Activated T-cell treated with anti-CD3 and anti-CD28 coated beads, Interleukin-2, amount 50 U/mL, for 24 hours (primary cell): Measurements from ENCODE around the gene MAN1C1.

Source experiments
- DNase-seq: peaks from one replicate; pipeline ENCODE4 v3.0.0-alpha.2; 2020
- H3K27ac Mint-ChIP-seq: 2 replicates; pipeline ENCODE4 v1.8.0; 2020; ENCODE audit warnings: mild to moderate bottlenecking, mixed read lengths
- H3K27me3 Mint-ChIP-seq: 2 replicates; pipeline ENCODE4 v1.8.0; 2020; ENCODE audit warnings: mixed read lengths
- H3K36me3 Mint-ChIP-seq: 2 replicates; pipeline ENCODE4 v1.8.0; 2020; ENCODE audit warnings: low read depth, mixed read lengths
- H3K4me1 Mint-ChIP-seq: 2 replicates; pipeline ENCODE4 v1.8.0; 2020; ENCODE audit warnings: low read depth, mixed read lengths
- H3K4me3 Mint-ChIP-seq: 2 replicates; pipeline ENCODE4 v1.8.0; 2020; ENCODE audit warnings: mild to moderate bottlenecking, moderate library complexity, mixed read lengths
- H3K9me3 Mint-ChIP-seq: 2 replicates; pipeline ENCODE4 v1.8.0; 2020; ENCODE audit warnings: mixed read lengths

The MAN1C1 gene

DNA sequence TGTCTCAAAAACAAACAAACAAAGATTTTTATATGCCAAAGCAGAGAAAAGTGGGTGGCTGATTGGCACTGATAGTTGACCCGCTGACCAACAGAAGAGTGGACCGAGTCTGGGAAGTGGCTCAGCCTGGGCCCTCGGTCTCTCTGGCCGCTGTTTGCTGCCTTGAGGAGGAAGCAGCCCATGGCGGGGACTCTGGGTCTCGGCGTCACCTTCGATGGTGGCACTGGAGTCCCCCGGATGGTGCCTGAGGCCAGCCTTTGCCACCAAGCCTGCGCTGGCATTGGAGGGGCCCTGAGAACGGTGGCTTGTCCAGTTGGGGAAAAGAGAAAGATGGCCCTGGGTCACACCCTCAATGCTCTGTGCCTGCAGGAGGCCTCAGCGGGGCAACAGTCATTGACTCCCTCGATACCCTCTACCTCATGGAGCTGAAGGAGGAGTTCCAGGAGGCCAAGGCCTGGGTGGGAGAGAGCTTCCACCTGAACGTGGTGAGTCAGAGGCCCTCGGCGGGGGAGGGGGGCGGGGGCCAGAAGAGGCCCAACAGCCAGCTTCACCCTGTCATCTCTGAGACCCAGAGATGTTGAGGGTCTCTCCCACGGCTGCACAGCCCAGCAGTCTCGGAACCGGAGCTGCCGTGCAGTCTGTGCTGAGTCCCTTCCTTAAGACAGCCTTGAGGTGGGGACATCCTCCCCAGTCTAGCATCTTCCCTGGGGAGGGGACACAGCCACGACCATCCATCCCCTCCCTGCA is 129.9 kb downstream of the MAN1C1 start:
- Mint-ChIP-seq H3K27ac (no peak overlapping the region), H3K27me3 (no peaks in the 10 kb centered on the region)
- no peak for DNase-seq

GRCh38 chr1:25747046-25747719 is 130.6 kb downstream of the MAN1C1 start:
- Mint-ChIP-seq H3K36me3 (peaks cover 3% of the 10 kb centered on the region), H3K27me3 (no peaks in the 10 kb centered on the region), H3K4me3 (no peak overlapping the region), H3K27ac (no peak overlapping the region), H3K4me1 (no peaks in the 10 kb centered on the region), H3K9me3 (no peaks in the 10 kb centered on the region)
- no peak for DNase-seq

More for the DNA sequence above, 129.9 kb downstream of the MAN1C1 start:
- Mint-ChIP-seq H3K9me3 (no peaks in the 10 kb centered on the region), H3K4me3 (no peak overlapping the region), H3K36me3 (no peaks in the 10 kb centered on the region), H3K4me1 (no peaks in the 10 kb centered on the region)

DNA sequence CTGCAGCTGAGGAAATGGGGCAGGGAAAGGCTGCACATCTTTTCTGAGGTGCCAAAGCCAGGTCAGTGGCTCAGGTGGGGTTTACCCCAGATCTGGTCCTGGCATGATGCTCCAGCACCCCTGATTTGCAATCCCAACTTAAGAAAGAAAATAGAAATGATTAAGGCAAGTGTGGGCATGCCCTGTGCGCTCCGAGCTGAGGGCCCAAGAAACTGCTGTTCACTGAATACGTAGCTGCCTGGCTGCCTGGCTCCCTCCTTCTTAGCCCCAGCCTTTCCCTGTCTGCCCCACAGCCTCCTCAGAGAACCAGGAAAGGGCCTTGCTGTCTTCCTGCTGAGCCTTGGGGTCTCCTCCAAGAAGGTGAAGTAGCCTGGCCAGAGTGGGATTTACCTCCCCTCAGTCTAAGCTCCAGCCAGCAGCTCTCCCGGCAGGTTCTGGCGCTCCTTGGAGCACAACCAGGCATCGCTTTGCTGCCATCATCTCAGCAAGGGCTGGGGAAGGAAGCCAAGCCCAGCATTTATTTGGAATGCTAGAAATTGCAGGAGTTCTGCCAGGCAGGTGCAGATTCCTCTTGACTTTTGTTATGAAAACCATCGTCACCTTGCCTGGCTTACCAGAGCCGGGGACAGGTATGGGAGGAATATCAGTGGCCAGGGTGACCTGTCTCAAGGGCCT is 132.1 kb downstream of the MAN1C1 start:
- Mint-ChIP-seq H3K9me3 (no peaks in the 10 kb centered on the region), H3K4me3 (no peak overlapping the region), H3K27me3 (no peaks in the 10 kb centered on the region), H3K4me1 (peaks cover 3% of the 10 kb centered on the region), H3K36me3 (peaks cover 5% of the 10 kb centered on the region), H3K27ac (no peak overlapping the region)
- DNase-seq, result no peak

DNA sequence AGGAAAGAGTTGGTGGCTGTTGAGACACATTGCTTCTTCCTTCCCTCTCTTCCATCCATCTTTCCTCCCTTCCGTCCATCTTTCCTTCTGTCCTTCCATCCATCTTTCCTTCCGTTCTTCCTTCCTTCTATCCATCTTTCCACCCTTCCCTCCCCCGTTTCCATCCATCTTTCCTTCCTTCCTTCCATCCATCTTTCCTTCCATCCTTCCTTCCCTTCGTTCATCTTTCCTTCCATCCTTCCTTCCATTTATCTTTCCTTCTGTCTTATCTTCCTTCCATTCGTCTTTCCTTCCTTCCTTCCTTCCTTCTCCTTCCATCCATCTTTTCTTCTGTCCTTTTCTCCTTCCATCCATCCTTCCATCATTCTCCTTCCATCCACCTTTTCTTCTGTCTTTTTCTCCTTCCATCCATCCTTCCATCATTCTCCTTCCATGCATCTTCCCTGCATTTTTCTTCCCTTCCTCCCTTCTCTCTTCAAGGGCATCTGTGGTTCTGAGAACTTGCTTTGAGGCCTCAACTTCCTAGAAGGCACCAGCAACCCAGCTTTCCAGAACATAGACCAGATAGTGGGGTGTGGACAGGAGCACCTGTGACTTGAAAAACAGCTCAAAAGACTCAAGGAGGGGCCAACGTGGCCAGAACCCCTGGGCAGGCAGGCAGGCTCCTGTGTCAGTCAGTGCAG is 134.5 kb downstream of the MAN1C1 start:
- no peak overlapping the region for H3K27ac Mint-ChIP-seq

GRCh38 chr1:25754470-25755181 is 138.0 kb downstream of the MAN1C1 start:
- peaks cover 7% of the 10 kb centered on the region for H3K36me3 Mint-ChIP-seq
- H3K27me3 Mint-ChIP-seq, result no peaks in the 10 kb centered on the region
- peak overlapping the region; percentile 85 for H3K27ac Mint-ChIP-seq
- DNase-seq, result peak; percentile 57
- no peak overlapping the region for H3K4me3 Mint-ChIP-seq
- peaks cover 31% of the 10 kb centered on the region for H3K4me1 Mint-ChIP-seq
- H3K9me3 Mint-ChIP-seq, result no peaks in the 10 kb centered on the region

More for the DNA sequence above, 134.5 kb downstream of the MAN1C1 start:
- peaks cover 26% of the 10 kb centered on the region for H3K4me1 Mint-ChIP-seq
- no peaks in the 10 kb centered on the region for H3K27me3 Mint-ChIP-seq
- H3K36me3 Mint-ChIP-seq, result peaks cover 5% of the 10 kb centered on the region
- no peak for DNase-seq
- no peak overlapping the region for H3K4me3 Mint-ChIP-seq
- H3K9me3 Mint-ChIP-seq, result no peaks in the 10 kb centered on the region

GRCh38 chr1:25755475-25756125 is 139.0 kb downstream of the MAN1C1 start:
- Mint-ChIP-seq H3K4me1 (peaks cover 31% of the 10 kb centered on the region), H3K27ac (no peak overlapping the region), H3K27me3 (no peaks in the 10 kb centered on the region), H3K36me3 (peaks cover 10% of the 10 kb centered on the region), H3K4me3 (no peak overlapping the region), H3K9me3 (no peaks in the 10 kb centered on the region)
- DNase-seq, result no peak

- Mint-ChIP-seq H3K36me3 (peaks cover 10% of the 10 kb centered on the region), H3K27me3 (no peaks in the 10 kb centered on the region), H3K9me3 (no peaks in the 10 kb centered on the region), H3K4me1 (peaks cover 31% of the 10 kb centered on the region), H3K27ac (peak overlapping the region; percentile 56), H3K4me3 (no peak overlapping the region)
- DNase-seq, result no peak
Observed at GRCh38 chr1:25756215-25756614, 139.6 kb downstream of the MAN1C1 start.

DNA sequence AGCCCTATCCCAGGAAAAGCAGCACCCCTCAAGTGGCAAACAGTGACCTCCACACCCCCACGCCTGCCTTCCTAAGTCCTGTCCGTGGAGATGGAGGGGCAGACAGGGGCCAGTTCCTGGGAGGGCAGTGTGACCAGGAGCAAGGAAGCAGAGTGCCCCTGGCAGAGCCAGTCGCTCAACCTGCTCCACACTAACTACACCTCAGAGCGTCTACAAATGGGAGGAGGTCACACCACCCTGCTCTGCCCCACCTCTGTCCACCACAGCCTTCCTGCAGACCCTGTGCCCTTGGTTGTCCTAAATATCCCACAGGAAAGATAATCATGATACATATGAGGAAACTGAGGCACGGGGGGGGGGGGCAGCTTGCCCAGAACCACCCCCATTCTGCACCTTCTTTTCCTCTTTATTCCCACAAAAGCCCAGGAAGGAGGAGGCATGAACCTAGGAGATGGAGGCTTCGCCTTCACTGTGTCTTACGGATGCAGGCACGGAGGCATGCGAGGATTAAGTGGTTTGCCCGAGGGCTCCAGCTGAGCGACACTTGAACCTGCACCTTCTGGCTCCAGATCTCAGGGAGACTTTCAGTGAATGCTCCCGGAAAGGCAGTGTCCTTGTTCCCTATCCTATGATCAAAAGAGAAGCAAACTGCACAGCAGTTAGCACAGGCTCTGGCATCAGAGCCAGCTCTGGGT is 140.7 kb downstream of the MAN1C1 start:
- Mint-ChIP-seq H3K4me3 (no peak overlapping the region), H3K36me3 (peaks cover 7% of the 10 kb centered on the region), H3K9me3 (no peaks in the 10 kb centered on the region), H3K4me1 (peaks cover 31% of the 10 kb centered on the region), H3K27ac (no peak overlapping the region), H3K27me3 (no peaks in the 10 kb centered on the region)
- no peak for DNase-seq

DNA sequence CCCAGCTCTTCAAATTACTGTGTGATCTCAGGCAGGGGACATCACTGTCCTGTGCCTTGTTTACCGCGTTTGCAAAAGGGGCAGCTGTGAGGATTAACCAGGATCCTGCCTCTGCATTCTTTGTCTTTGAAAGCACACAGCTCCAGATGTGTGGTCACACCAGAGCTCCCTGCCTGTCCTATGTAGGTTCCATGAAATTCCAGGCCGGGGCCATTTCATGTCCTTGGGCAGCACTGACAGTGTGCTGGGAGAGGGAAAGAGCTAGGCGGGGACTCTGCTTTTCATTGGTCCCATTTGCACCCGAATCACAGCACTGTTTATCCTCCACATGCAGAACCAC is 141.2 kb downstream of the MAN1C1 start:
- H3K27me3 Mint-ChIP-seq, result no peaks in the 10 kb centered on the region
- no peak overlapping the region for H3K27ac Mint-ChIP-seq
- H3K36me3 Mint-ChIP-seq, result peaks cover 7% of the 10 kb centered on the region
- no peaks in the 10 kb centered on the region for H3K9me3 Mint-ChIP-seq
- no peak for DNase-seq
- H3K4me1 Mint-ChIP-seq, result peaks cover 31% of the 10 kb centered on the region
- H3K4me3 Mint-ChIP-seq, result no peak overlapping the region

- Mint-ChIP-seq H3K36me3 (peaks cover 6% of the 10 kb centered on the region), H3K4me3 (no peak overlapping the region), H3K27me3 (no peaks in the 10 kb centered on the region), H3K9me3 (no peaks in the 10 kb centered on the region), H3K4me1 (peaks cover 28% of the 10 kb centered on the region), H3K27ac (no peak overlapping the region)
- DNase-seq, result no peak
Observed at GRCh38 chr1:25758466-25759070, 142.0 kb downstream of the MAN1C1 start.

DNA sequence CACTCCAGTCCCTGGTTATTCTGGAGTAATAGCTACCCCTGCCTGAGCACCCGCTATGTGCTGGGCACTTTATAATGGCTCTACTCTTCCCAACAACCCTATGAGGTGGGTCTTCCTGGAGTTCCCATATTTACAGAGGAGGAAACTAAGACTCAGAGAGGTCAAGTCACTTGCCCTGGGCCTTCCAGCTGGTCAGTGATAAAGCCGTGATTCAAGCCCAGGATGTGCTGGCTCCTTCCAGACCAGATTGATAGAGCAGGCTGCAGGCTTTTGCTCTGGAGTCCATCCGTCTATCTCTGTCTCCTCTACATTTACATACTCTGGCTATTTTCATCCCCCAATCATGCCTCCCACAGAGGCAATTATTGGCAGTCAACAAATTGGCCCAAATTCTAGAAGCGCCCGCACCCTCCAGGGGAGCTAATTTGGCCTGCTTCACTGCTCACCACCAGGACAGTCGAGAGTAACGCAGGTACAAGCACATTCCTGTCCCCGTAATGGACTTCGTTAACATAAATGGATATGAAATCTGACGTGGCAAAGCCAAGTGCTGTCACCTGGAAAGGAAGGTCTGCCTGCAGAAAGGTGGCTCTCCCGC is 143.6 kb downstream of the MAN1C1 start:
- DNase-seq, result no peak
- Mint-ChIP-seq H3K27me3 (no peaks in the 10 kb centered on the region), H3K4me1 (peaks cover 17% of the 10 kb centered on the region), H3K9me3 (no peaks in the 10 kb centered on the region), H3K27ac (no peak overlapping the region), H3K4me3 (no peak overlapping the region), H3K36me3 (peaks cover 9% of the 10 kb centered on the region)

DNA sequence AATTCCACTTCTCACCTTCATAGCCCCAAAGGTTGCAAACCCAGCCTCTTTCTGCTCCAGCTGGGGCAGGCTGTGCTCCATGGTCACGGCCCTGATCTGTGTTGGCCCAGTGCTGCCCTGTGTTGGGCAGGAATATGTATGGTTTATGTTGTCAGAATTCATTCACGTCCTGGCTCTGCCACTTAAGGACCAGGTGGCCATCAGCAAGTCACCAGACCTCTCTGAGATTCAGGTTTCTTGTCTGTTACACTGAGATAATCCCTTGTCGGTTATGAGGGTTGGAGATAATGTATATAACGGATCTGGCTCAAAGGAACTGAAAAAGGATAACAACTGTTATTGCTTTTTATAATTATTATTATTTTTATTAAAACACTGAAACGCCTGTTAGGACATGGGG is 144.3 kb downstream of the MAN1C1 start:
- peaks cover 17% of the 10 kb centered on the region for H3K4me1 Mint-ChIP-seq
- no peak overlapping the region for H3K27ac Mint-ChIP-seq
- no peaks in the 10 kb centered on the region for H3K9me3 Mint-ChIP-seq
- H3K36me3 Mint-ChIP-seq, result peaks cover 9% of the 10 kb centered on the region
- H3K27me3 Mint-ChIP-seq, result no peaks in the 10 kb centered on the region
- H3K4me3 Mint-ChIP-seq, result no peak overlapping the region
- DNase-seq, result no peak

DNA sequence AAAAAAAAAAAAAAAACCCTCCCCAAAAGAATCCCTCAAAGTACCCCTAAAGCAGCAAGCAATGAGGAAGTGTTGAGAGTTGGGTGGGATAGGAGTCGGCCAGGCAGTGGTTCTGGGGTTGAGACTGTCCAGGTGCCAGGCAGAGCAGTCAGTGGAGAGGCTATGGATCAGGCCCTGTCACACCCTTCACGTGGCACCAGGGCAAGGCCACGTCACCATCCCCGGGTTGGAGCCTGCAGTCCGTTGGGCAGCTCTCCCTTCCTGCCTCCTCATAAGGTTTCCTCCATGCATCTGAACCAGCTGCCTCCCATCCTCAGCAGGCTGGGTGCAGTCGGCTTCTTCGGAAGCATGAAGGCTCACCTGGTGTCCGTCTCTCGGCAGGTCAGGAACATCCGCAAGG is 146.9 kb downstream of the MAN1C1 start:
- no peak overlapping the region for H3K27ac Mint-ChIP-seq
- peaks cover 23% of the 10 kb centered on the region for H3K4me1 Mint-ChIP-seq
- peaks cover 9% of the 10 kb centered on the region for H3K36me3 Mint-ChIP-seq
- no peak for DNase-seq
- no peaks in the 10 kb centered on the region for H3K9me3 Mint-ChIP-seq
- H3K27me3 Mint-ChIP-seq, result no peaks in the 10 kb centered on the region
- H3K4me3 Mint-ChIP-seq, result no peak overlapping the region
